ENCODE measurements around the gene UCN2.

DNA sequence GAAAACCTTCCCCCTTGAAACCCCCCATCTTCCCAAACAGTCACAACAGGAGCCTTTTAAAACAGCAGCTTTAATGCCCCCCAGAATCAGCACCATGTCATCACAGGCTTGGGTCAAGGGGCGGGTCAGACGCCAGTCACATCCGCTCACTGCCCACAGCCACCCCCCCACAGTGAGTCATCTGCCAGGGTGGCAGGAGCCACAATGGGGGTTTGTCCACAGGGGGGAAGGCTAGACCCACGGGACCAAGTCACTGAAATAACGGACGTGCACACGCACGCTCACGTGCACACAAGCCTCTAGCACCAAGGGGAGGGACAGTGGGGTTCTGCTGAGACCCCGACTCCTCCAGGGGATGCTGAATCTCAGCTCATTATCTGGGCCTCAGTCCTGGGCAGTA lies 441 bp upstream of the UCN2 start:
- TF ChIP-seq, protein P1, sequence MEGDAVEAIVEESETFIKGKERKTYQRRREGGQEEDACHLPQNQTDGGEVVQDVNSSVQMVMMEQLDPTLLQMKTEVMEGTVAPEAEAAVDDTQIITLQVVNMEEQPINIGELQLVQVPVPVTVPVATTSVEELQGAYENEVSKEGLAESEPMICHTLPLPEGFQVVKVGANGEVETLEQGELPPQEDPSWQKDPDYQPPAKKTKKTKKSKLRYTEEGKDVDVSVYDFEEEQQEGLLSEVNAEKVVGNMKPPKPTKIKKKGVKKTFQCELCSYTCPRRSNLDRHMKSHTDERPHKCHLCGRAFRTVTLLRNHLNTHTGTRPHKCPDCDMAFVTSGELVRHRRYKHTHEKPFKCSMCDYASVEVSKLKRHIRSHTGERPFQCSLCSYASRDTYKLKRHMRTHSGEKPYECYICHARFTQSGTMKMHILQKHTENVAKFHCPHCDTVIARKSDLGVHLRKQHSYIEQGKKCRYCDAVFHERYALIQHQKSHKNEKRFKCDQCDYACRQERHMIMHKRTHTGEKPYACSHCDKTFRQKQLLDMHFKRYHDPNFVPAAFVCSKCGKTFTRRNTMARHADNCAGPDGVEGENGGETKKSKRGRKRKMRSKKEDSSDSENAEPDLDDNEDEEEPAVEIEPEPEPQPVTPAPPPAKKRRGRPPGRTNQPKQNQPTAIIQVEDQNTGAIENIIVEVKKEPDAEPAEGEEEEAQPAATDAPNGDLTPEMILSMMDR (IDR thresholded peaks at IDR 0.05): no peak
- TF ChIP-seq EP300 (IDR thresholded peaks at IDR 0.05): peak in 1 of 2 donors; percentile 51

Measured in tibial nerve (tissue), 4 donors.